Uterus (tissue), 4 donors: ENCODE results near the gene SEC63. TPM values are rescaled to one million over a fixed set of nuclear protein-coding genes. Genes with fewer than 3 reads are reported as not detected.
"Not testable (repeated sequence)": the region's sequence is repeated elsewhere in the genome, so short reads cannot be mapped to it uniquely, and the experiment has no call there.

Experiments
- DNase-seq, 2 donors: peaks; one replicate each; pipeline ENCODE4 v3.0.0-alpha.2; 2019 to 2020
- H3K27ac ChIP-seq, 2 donors: fragments of 200-600 bp; sonication (generic); 1 replicate in 1 of 2; 2 replicates in 1 of 2; pipeline ENCODE4 v1.5.1; 2016 to 2018
- H3K27me3 ChIP-seq, 2 donors: fragments of 200-600 bp; sonication (generic); one replicate each; pipeline ENCODE4 v1.5.1; 2018 to 2019; ENCODE audit warnings: control low read depth in 1 of 2
- H3K36me3 ChIP-seq, 2 donors: fragments of 200-600 bp; sonication (generic); one replicate each; pipeline ENCODE4 v1.5.1; 2019; ENCODE audit warnings: control low read depth in 1 of 2
- H3K4me1 ChIP-seq, 2 donors: fragments of 200-600 bp; sonication (generic); one replicate each; pipeline ENCODE4 v1.5.1; 2018 to 2019; ENCODE audit warnings: control low read depth in 1 of 2
- H3K4me3 ChIP-seq, 2 donors: fragments of 200-600 bp; sonication (generic); 1 replicate in 1 of 2; 2 replicates in 1 of 2; pipeline ENCODE4 v1.5.1; 2018 to 2019; ENCODE audit warnings: mild to moderate bottlenecking in 1 of 2
- H3K9me3 ChIP-seq, 2 donors: fragments of 200-600 bp; sonication (generic); one replicate each; pipeline ENCODE4 v1.5.1; 2019; ENCODE audit warnings: control low read depth in 1 of 2
- POLR2A ChIP-seq, 2 donors: fragments of 450-650 bp; IDR thresholded peaks; one replicate each; pipeline ENCODE4 v1.6.1; 2016; ENCODE audit warnings: antibody characterized with exemption in 2 of 2, mild to moderate bottlenecking in 1 of 2, moderate library complexity in 1 of 2
- intact Hi-C: fragments of 100-400 bp; cut with DNase I; formaldehyde crosslinking; loops from one replicate; pipeline ENCODE4 v1.15.1; 2023; ENCODE audit warnings: low total_unique reads
- total RNA-seq, 4 donors: library from RNA; depleted of rRNA in 3 of 4; stranded (reverse); fragments of >200 nt in 3 of 4; gene quantifications; one replicate each; pipeline versions ENCODE4 v1.1.0 to v1.2.4, GENCODE V29; 2014 to 2023
- TF ChIP-seq, protein P1 (sequence below), 4 experiments: fragments of 200-600 bp in 2 of 4; fragments of 450-650 bp in 2 of 4; sonication (generic) in 2 of 4; IDR thresholded peaks; one replicate each; pipeline ENCODE4 v1.5.1; 2016 to 2019; ENCODE audit warnings: antibody characterized with exemption in 4 of 4, mild to moderate bottlenecking in 2 of 4, moderate library complexity in 1 of 4
- donor health status: DM: yes; HTN: yes; CAD: no.

The SEC63 gene
- total RNA-seq, 4 donors from 2014 or later: 24.8 to 134 (median 44.4) TPM

DNA sequence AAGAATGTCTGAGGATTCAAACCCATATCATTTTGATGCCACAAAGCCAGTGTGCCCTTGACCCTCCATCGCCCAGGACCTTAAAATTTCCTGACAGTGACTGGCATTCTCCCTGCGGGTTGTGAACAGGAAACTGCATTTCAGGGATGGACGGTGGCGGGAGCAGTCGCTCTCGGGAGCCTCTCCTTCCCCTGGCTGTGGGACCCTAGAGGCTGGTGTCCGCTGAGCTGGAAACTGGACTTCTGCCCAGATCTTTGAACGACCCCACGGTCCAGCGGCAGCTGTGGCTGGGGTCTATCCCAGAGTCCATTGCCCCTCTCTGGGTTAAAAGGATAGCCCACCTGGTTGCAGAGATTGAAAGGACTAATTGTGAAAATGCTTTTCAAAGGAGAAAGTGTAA, 1.4 kb upstream of the SEC63 start:
- intact Hi-C loops: no loop called here
- no peak overlapping the region for H3K27ac ChIP-seq
- no peaks in the 10 kb centered on the region for H3K9me3 ChIP-seq
- TF ChIP-seq, protein P1, sequence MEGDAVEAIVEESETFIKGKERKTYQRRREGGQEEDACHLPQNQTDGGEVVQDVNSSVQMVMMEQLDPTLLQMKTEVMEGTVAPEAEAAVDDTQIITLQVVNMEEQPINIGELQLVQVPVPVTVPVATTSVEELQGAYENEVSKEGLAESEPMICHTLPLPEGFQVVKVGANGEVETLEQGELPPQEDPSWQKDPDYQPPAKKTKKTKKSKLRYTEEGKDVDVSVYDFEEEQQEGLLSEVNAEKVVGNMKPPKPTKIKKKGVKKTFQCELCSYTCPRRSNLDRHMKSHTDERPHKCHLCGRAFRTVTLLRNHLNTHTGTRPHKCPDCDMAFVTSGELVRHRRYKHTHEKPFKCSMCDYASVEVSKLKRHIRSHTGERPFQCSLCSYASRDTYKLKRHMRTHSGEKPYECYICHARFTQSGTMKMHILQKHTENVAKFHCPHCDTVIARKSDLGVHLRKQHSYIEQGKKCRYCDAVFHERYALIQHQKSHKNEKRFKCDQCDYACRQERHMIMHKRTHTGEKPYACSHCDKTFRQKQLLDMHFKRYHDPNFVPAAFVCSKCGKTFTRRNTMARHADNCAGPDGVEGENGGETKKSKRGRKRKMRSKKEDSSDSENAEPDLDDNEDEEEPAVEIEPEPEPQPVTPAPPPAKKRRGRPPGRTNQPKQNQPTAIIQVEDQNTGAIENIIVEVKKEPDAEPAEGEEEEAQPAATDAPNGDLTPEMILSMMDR (IDR thresholded peaks at IDR 0.05): no peak
- no peak for TF ChIP-seq POLR2A (IDR thresholded peaks at IDR 0.05)
- no peaks in the 10 kb centered on the region for H3K27me3 ChIP-seq
- no peaks in the 10 kb centered on the region for H3K36me3 ChIP-seq
- no peak overlapping the region for H3K4me3 ChIP-seq
- peaks cover 5 to 8% of the 10 kb centered on the region in 2 donors for H3K4me1 ChIP-seq
- DNase-seq: no peak

DNA sequence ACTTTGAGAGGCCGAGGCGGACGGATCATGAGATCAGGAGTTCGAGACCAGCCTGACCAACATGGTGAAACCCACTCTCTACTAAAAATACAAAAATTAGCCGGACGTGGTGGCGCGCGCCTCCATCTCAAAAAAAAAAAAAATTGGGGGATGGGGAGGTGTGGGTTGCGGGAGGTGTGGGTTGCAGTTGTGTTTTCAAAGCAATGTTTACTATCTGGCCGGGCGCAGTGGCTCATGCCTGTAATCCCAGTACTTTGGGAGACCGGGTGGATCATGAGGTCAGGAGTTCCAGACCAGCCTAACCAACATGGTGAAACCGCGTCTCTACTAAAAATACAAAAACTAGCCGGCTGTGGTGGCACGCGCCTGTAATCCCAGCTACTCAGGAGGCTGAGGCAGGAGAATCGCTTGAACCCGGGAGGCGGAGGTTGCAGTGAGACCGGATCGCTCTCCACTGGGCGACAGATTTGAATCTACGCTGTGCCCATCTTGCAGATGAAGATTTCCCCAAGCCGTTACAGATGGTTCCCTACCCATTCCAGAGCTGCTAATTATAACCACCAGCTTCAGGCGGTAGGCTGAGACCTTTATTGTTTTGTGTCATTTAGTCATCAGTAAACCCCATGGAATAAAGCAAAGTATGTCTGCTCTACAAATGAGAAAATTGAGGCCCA, 818 bp upstream of the SEC63 start:
- DNase-seq, H3K27me3 ChIP-seq, H3K9me3 ChIP-seq, H3K36me3 ChIP-seq, intact Hi-C loops, H3K4me1 ChIP-seq: not testable (repeated sequence)
- Histone ChIP-seq H3K27ac (peak overlapping the region; percentile 67 to 73), H3K4me3 (peak overlapping the region; percentile 69 to 96)

DNA sequence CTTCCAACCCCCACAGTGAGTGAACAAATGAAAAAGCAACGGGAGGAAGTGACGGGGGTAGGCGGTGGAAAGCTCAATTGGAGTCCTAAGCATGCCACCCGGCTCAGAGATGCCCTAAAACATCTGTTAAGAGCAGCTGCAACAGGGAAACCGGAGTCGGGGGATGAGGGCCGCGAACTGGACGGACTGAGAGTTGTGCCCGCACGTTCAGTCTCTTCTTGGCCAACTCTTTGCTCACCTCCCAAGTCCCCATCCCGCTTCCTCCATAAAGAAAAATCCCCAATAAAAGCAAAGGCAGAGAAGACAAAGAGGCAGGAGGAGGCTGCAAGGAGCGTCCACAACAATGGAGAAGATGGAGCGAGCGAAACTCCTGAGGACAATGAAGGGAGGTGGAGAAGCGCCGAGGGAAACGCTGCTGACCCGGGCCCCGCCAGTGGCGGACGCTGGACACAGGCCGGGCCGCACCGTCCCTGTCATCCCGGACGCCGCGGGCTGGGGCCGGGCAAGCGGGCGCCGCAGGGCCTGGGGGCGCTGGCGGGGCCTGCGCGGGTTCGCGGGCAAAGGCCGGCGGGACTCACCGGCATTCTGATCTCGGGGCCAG, 600 bp downstream of the SEC63 start:
- H3K4me1 ChIP-seq: peaks cover 5 to 8% of the 10 kb centered on the region in 2 donors
- H3K9me3 ChIP-seq: no peaks in the 10 kb centered on the region
- intact Hi-C loops: no loop called here
- H3K27me3 ChIP-seq: no peaks in the 10 kb centered on the region
- H3K36me3 ChIP-seq: no peaks in the 10 kb centered on the region
- H3K4me3 ChIP-seq: peak overlapping the region; percentile 69 to 96
- TF ChIP-seq, protein P1 (IDR thresholded peaks at IDR 0.05): peak in 1 of 4 experiments; percentile 3
- no peak for TF ChIP-seq POLR2A (IDR thresholded peaks at IDR 0.05)
- peak; percentile 20 to 32 for DNase-seq
- peak overlapping the region; percentile 86 to 89 for H3K27ac ChIP-seq

DNA sequence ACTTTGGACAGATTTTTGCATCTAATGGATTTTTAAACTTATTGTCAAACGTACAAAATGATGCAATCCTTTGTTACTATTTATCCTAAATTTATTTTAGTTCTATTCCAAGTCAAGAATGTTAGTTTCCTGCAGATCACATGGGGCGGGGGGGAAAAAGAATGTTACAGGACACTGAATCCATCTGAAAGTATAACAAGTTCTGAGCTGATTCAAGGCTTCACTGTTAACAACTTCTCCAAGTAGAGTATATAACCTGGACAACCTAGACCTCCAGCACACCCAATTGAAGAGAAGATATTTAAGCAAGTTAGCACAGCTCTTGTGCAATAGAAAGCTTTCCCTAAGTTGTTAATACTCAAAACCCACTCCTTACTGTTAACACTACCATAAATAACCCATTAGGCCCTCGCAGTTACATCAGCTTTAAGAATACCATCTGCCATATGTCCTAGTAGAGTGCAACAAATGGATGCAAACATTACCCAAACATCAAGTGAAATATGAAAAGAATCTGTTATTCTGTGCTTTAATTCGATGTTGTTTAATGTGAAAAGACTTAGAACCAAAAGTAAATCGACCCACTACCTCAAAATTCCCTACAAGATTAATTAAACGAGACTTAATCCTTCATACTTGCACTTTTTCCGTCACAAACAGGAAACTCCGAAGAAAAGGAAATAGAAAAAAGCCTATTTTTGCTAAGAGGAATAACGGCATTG, 1.3 kb downstream of the SEC63 start:
- Histone ChIP-seq H3K9me3 (no peaks in the 10 kb centered on the region), H3K4me3 (peak overlapping the region; percentile 69 to 96), H3K27ac (peak overlapping the region; percentile 86 to 89), H3K4me1 (peaks cover 5 to 8% of the 10 kb centered on the region in 2 donors), H3K36me3 (no peaks in the 10 kb centered on the region), H3K27me3 (no peaks in the 10 kb centered on the region)
- TF ChIP-seq, protein P1 (IDR thresholded peaks at IDR 0.05): no peak
- no peak for TF ChIP-seq POLR2A (IDR thresholded peaks at IDR 0.05)
- intact Hi-C loops: no loop called here
- no peak for DNase-seq

DNA sequence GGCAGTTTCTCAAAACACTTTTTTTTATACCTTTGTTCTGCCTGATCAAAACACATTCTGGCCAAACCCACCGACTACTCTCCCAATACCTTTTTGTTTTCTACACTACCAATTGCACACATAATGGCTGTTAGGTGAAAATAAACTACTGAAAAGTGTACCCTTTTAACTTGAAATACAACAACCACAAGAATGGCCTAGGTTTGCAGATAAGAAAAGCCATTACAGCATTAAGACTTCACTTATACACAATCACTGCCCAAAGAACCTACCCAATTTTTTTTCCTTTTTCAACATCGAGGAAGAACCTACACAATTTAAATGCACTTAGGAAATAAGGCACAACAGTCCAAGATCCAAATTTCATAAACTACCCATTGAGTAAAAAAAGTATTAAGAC, 1.8 kb downstream of the SEC63 start:
- Histone ChIP-seq H3K36me3 (no peaks in the 10 kb centered on the region), H3K4me1 (peaks cover 5 to 8% of the 10 kb centered on the region in 2 donors), H3K27ac (no peak overlapping the region), H3K9me3 (no peaks in the 10 kb centered on the region), H3K27me3 (no peaks in the 10 kb centered on the region), H3K4me3 (peak overlapping the region; percentile 69 to 96)
- TF ChIP-seq, protein P1 (IDR thresholded peaks at IDR 0.05): no peak
- no peak for TF ChIP-seq POLR2A (IDR thresholded peaks at IDR 0.05)
- no peak for DNase-seq
- intact Hi-C loops: no loop called here

DNA sequence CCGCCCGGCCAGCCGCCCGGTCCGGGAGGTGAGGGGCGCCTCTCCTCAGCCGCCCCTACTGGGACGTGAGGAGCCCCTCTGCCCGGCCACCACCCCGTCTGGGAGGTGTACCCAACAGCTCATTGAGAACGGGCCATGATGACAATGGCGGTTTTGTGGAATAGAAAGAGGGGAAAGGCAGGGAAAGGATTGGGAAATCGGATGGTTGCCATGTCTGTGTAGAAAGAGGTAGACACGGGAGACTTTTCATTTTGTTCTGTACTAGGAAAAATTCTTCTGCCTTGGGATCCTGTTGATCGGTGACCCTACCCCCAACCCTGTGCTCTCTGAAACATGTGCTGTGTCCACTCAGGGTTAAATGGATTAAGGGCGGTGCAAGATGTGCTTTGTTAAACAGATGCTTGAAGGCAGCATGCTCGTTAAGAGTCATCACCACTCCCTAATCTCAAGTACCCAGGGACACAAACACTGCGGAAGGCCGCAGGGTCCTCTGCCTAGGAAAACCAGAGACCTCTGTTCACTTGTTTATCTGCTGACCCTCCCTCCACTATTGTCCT, 4.1 kb downstream of the SEC63 start:
- H3K4me1 ChIP-seq, DNase-seq, H3K27me3 ChIP-seq, intact Hi-C loops, H3K36me3 ChIP-seq, H3K4me3 ChIP-seq, H3K27ac ChIP-seq, H3K9me3 ChIP-seq: not testable (repeated sequence)
